SK-N-SH treated with all-trans-retinoic acid at 6 μM for 48 hours (cell line): ENCODE results near the gene CEBPB.

Source experiments
- ARNTL ChIP-seq: fragments of 450-650 bp; formaldehyde crosslinking; IDR thresholded peaks from 2 replicates; pipeline ENCODE4 v1.5.0; 2020; ENCODE audit warnings: low read depth, mild to moderate bottlenecking, moderate library complexity, borderline replicate concordance
- PATZ1 ChIP-seq: fragments of 250-450 bp; sonication (Bioruptor Pico); IDR thresholded peaks from 2 replicates; pipeline ENCODE4 v1.8.0; 2020; ENCODE audit warnings: mild to moderate bottlenecking, moderate library complexity, borderline replicate concordance
- TOX ChIP-seq: fragments of 250-450 bp; sonication (Bioruptor Pico); IDR thresholded peaks from 2 replicates; pipeline ENCODE4 v1.8.0; 2021; ENCODE audit warnings: mild to moderate bottlenecking, moderate library complexity, borderline replicate concordance
- ZC3H10 ChIP-seq: fragments of 250-450 bp; sonication (Bioruptor Pico); IDR thresholded peaks from 2 replicates; pipeline ENCODE4 v1.5.1; 2021; ENCODE audit warnings: mild to moderate bottlenecking, moderate library complexity

- no peak for TF ChIP-seq TOX (CRISPR knock-in tag)
- no peak for TF ChIP-seq PATZ1 (CRISPR knock-in tag)
- TF ChIP-seq ARNTL (CRISPR knock-in tag): no peak
- TF ChIP-seq ZC3H10 (CRISPR knock-in tag): no peak
Observed at GRCh38 chr20:50186987-50187402, 3.6 kb upstream of the CEBPB start.
